Stomach (tissue), 9 donors: ENCODE measurements around the gene DCUN1D4. TPM values are rescaled to one million over a fixed set of nuclear protein-coding genes. Genes with fewer than 3 reads are reported as not detected.

ENCODE experiments used
- DNase-seq, 2 donors: peaks; one replicate each; pipeline versions ENCODE4 v3.0.0 to v3.0.0-alpha.2; 2013 to 2019
- H3K27ac ChIP-seq, 5 donors: fragments of 200-600 bp in 4 of 5; sonication (generic) in 4 of 5; one replicate each; pipeline ENCODE4 v1.5.1; 2013 to 2019; ENCODE audit warnings: mild to moderate bottlenecking in 1 of 5, moderate library complexity in 1 of 5
- H3K27me3 ChIP-seq, 3 donors: fragments of 200-600 bp; sonication (generic); one replicate each; pipeline ENCODE4 v1.5.1; 2017 to 2019; ENCODE audit warnings: mixed run types in 1 of 3
- H3K36me3 ChIP-seq, 4 donors: fragments of 200-600 bp; sonication (generic); 1 replicate in 3 of 4; 2 replicates in 1 of 4; pipeline ENCODE4 v1.5.1; 2016 to 2019
- H3K4me1 ChIP-seq, 4 donors: fragments of 200-600 bp; sonication (generic); one replicate each; pipeline ENCODE4 v1.5.1; 2016 to 2019
- H3K4me3 ChIP-seq, 4 donors: fragments of 200-600 bp; sonication (generic) in 3 of 4; one replicate each; pipeline ENCODE4 v1.5.1; 2016 to 2019; ENCODE audit warnings: mild to moderate bottlenecking in 1 of 4
- H3K9me3 ChIP-seq, 4 donors: fragments of 200-600 bp; sonication (generic); one replicate each; pipeline ENCODE4 v1.5.1; 2016 to 2019
- EP300 ChIP-seq: sonication (generic); formaldehyde crosslinking; IDR thresholded peaks from one replicate; pipeline ENCODE4 v1.6.1; 2017; ENCODE audit warnings: antibody characterized with exemption
- POLR2A ChIP-seq, 4 donors: fragments of 450-650 bp; IDR thresholded peaks; one replicate each; pipeline ENCODE4 v1.6.1; 2016; ENCODE audit warnings: antibody characterized with exemption in 4 of 4, control low read depth in 2 of 4, mild to moderate bottlenecking in 1 of 4, moderate library complexity in 1 of 4
- POLR2AphosphoS5 ChIP-seq, 3 donors: sonication (generic); formaldehyde crosslinking; IDR thresholded peaks; one replicate each; pipeline ENCODE4 v1.6.1; 2016; ENCODE audit warnings: antibody characterized with exemption in 3 of 3
- WGBS, 5 donors: extraction: QIAGEN DNeasy Blood & Tissue Kit in 3 of 5; methylation state at CpG; one replicate each; pipeline versions ENCODE4 v1.1.5 to v1.1.7; 2013 to 2018; 5-methylcytosine and 5-hydroxymethylcytosine counted together
- intact Hi-C: fragments of 100-400 bp; cut with DNase I; formaldehyde crosslinking; loops from one replicate; pipeline ENCODE4 v1.15.1; 2023; ENCODE audit warnings: low total_unique reads
- polyA plus RNA-seq, 3 donors: library from polyadenylated mRNA; stranded (reverse); fragments of 200-250 nt; gene quantifications; one replicate each; pipeline ENCODE4 v1.2.3, GENCODE V29; 2013
- total RNA-seq, 5 donors: library from RNA; depleted of rRNA; stranded (reverse); fragments of >200 nt; gene quantifications; one replicate each; pipeline versions ENCODE4 v1.1.0 to v1.2.3, GENCODE V29; 2014 to 2016
- TF ChIP-seq, protein P1 (sequence below), 7 experiments: fragments of 450-650 bp in 4 of 7; fragments of 200-600 bp in 3 of 7; sonication (generic) in 3 of 7; IDR thresholded peaks; one replicate each; pipeline ENCODE4 v1.5.1; 2016 to 2019; ENCODE audit warnings: antibody characterized with exemption in 7 of 7, control low read depth in 2 of 7, mild to moderate bottlenecking in 1 of 7
- donor health status: healthy with polysubstance abuse.
- donor health status: Bipolar disorder and iron deficiency.
- donor health status: healthy.

Gene DCUN1D4
- total and polyA plus RNA-seq, 8 donors = 5.8 to 84.6 (median 30.0) TPM

DNA sequence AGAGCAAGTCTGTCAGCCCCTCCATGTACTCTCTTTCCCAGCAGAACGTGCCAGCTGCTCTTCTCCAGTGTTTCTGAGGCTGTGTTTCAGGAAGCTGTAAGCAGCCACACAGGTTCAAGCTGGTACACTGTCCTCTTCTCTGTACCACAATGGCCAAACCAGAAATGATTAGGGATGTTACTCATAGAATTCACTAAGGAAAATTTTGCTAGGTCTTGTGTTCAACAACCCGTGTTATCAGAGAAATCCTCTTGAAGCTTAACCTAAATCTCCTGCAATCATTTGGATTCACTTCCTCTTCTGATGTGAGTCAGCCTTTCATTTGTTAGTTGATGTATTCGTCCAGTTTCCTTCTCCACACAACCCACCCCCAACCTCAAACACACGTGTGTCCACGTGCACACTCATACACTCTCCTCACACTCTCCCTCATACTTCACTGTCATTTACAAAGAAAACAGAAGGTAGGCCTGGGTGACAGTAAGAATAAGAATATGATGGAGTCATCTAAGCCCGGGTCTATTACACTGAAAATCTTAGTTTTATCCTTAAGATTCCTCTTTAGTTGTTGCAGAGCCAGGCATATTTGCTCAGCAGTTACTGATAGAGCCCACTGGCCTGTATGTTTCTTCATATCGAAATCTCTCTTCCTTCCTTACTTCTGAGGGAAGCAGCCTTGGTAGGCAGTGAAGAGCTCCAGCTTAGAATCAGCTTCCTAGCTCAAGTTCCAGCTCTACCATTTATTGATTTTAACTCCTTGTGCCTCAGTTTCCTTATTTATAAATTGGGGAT is 63.4 kb downstream of the DCUN1D4 start:
- intact Hi-C loops = no loop called here
- Histone ChIP-seq H3K27me3 (no peaks in the 10 kb centered on the region), H3K9me3 (no peaks in the 10 kb centered on the region), H3K27ac (peak overlapping the region; percentile 24 to 79 (median 59)), H3K4me3 (no peak overlapping the region), H3K4me1 (peaks cover 0 to 39% (median 29%) of the 10 kb centered on the region in 4 donors), H3K36me3 (peaks cover 12 to 82% (median 68%) of the 10 kb centered on the region in 4 donors)
- WGBS, 5 donors = 30 to 40% (median 36%) methylated on average over 7 of the region's 7 CpGs
- peak in 1 of 2 donors; percentile 54 for DNase-seq
- TF ChIP-seq EP300 (no peak), POLR2AphosphoS5 (IDR thresholded peaks at IDR 0.05) (peak in 1 of 3 donors; percentile 37), POLR2A (IDR thresholded peaks at IDR 0.05) (no peak)
- TF ChIP-seq, protein P1, sequence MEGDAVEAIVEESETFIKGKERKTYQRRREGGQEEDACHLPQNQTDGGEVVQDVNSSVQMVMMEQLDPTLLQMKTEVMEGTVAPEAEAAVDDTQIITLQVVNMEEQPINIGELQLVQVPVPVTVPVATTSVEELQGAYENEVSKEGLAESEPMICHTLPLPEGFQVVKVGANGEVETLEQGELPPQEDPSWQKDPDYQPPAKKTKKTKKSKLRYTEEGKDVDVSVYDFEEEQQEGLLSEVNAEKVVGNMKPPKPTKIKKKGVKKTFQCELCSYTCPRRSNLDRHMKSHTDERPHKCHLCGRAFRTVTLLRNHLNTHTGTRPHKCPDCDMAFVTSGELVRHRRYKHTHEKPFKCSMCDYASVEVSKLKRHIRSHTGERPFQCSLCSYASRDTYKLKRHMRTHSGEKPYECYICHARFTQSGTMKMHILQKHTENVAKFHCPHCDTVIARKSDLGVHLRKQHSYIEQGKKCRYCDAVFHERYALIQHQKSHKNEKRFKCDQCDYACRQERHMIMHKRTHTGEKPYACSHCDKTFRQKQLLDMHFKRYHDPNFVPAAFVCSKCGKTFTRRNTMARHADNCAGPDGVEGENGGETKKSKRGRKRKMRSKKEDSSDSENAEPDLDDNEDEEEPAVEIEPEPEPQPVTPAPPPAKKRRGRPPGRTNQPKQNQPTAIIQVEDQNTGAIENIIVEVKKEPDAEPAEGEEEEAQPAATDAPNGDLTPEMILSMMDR (IDR thresholded peaks at IDR 0.05) = no peak

- TF ChIP-seq POLR2A (IDR thresholded peaks at IDR 0.05) (no peak), POLR2AphosphoS5 (IDR thresholded peaks at IDR 0.05) (no peak), EP300 (no peak)
- TF ChIP-seq, protein P1 (IDR thresholded peaks at IDR 0.05) = no peak
- H3K36me3 ChIP-seq = peaks cover 11 to 84% (median 68%) of the 10 kb centered on the region in 4 donors
- H3K27ac ChIP-seq = peak overlapping the region in 4 of 5 donors; percentile 24 to 79 (median 50)
- WGBS, 5 donors = 38 to 47% (median 40%) methylated on average over 3 of the region's 3 CpGs
- no peaks in the 10 kb centered on the region for H3K27me3 ChIP-seq
- H3K4me1 ChIP-seq = peaks cover 0 to 39% (median 29%) of the 10 kb centered on the region in 4 donors
- DNase-seq = peak in 1 of 2 donors; percentile 16
- intact Hi-C loops = no loop called here
- no peak overlapping the region for H3K4me3 ChIP-seq
- no peaks in the 10 kb centered on the region for H3K9me3 ChIP-seq
These were observed 64.2 kb downstream of the DCUN1D4 start for GRCh38 chr4:51907006-51907669.

DNA sequence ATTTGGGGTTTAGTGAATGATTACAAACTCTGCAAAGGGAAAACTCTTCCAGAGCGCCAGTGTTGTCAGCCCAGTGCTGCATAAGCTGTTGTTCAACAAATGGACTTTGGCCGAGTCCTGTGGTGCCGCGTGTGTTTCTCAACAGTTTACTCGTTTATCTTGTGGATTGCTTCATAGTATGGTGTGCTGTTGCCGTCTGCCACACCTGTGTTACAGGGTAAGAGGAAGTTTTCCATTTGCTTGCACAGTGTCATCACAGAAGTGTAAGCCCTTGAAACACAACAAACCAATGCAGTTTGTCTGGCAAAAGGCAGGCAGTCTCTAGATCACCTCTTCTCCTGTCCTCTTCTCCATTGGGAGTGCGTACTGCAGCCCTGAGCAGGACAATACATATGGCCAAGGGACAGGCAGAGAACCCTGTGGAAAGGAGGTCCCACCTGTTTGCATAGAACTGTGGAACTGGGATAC is 66.3 kb downstream of the DCUN1D4 start:
- Histone ChIP-seq H3K4me1 (peaks cover 0 to 39% (median 29%) of the 10 kb centered on the region in 4 donors), H3K36me3 (peaks cover 18 to 85% (median 73%) of the 10 kb centered on the region in 4 donors), H3K27me3 (no peaks in the 10 kb centered on the region), H3K27ac (peak overlapping the region; percentile 49 to 92 (median 66)), H3K9me3 (no peaks in the 10 kb centered on the region), H3K4me3 (no peak overlapping the region)
- DNase-seq = peak; percentile 74 to 91
- peak in 2 of 3 donors; percentile 65 to 90 for TF ChIP-seq POLR2AphosphoS5 (IDR thresholded peaks at IDR 0.05)
- TF ChIP-seq, protein P1 (IDR thresholded peaks at IDR 0.05) = no peak
- TF ChIP-seq POLR2A (IDR thresholded peaks at IDR 0.05) = no peak
- intact Hi-C loops = no loop called here
- WGBS, 5 donors = 44 to 74% (median 58%) methylated on average over 7 of the region's 7 CpGs

DNA sequence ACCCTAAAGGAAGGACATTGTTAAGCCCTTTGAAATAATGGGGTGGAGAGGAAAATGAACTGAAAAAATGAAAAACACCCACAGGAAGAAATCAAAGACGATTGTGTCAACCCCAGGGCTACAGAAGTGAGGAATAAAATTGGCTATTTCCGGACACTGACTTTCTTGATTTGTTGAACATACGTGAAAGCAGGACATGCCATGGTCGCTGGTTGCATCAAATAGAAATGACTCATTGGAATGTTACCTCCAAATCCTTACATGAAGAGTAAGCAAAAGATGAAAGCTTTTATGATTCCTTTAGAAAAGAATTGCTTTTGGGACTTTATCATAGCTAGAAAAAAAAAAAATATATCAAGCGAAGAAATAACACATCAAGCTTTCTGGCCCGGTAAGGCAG is 75.3 kb downstream of the DCUN1D4 start:
- Histone ChIP-seq H3K4me1 (no peaks in the 10 kb centered on the region), H3K27me3 (no peaks in the 10 kb centered on the region), H3K27ac (no peak overlapping the region), H3K4me3 (no peak overlapping the region), H3K36me3 (peaks cover 13 to 30% (median 28%) of the 10 kb centered on the region in 4 donors), H3K9me3 (no peaks in the 10 kb centered on the region)
- 88 to 96% (median 94%) methylated on average over 6 of the region's 6 CpGs for WGBS, 5 donors
- DNase-seq = no peak
- TF ChIP-seq POLR2AphosphoS5 (IDR thresholded peaks at IDR 0.05) = no peak
- intact Hi-C loops = no loop called here
